Endothelial cell of umbilical vein (primary cell): ENCODE data around the gene CREBL2. TPM values are rescaled to one million over a fixed set of nuclear protein-coding genes. Genes with fewer than 3 reads are reported as not detected.
"Not testable (repeated sequence)": the region's sequence is repeated elsewhere in the genome, so short reads cannot be mapped to it uniquely, and the experiment has no call there.

ENCODE experiments used
- BruUV-seq: library from RNA; stranded (reverse); fragments of 400-500 nt; replicated peaks from 2 replicates; lab custom pipeline; 2021; lab: Mats Ljungman, UMichigan
- CTCF ChIA-PET: fragments of 300-600, 350-600 bp; sonication (Branson Sonifier 250); formaldehyde crosslinking; loops from one replicate; lab custom pipeline; 2021; ENCODE audit warnings: antibody characterized with exemption, inconsistent platforms; lab: Charles Lee
- POLR2A ChIA-PET: fragments of 300-600, 350-600 bp; sonication (Branson Sonifier 250); formaldehyde crosslinking; loops from one replicate; lab custom pipeline; 2021; ENCODE audit warnings: antibody characterized with exemption, inconsistent platforms; lab: Charles Lee
- DNase-seq: peaks from one replicate; pipeline ENCODE4 v3.0.0-alpha.2; 2011; ENCODE audit warnings: low read depth, low spot score
- FAIRE-seq: peaks from 2 replicates; lab custom pipeline; 2011; peaks lifted over from hg19 to GRCh38; lab: Jason Lieb, UNC
- H2AFZ ChIP-seq: 2 replicates; pipeline ENCODE4 v1.6.0; 2012; ENCODE audit warnings: low read depth, low read length, control low read depth, inconsistent platforms
- H3K27ac ChIP-seq: 2 replicates; pipeline ENCODE4 v1.5.1; 2011; ENCODE audit warnings: low read depth, mild to moderate bottlenecking, control low read depth, low read length, moderate library complexity; ENCODE audit not compliant: insufficient read depth
- H3K27me3 ChIP-seq, 2 experiments: 2 replicates each; pipeline versions ENCODE4 v1.6.0 to v1.6.1; 2011; ENCODE audit warnings: low read length in 2 of 2, mixed read lengths in 1 of 2; ENCODE audit not compliant: control insufficient read depth in 2 of 2, insufficient read depth in 2 of 2
- H3K36me3 ChIP-seq, 2 experiments: 2 replicates in 1 of 2; 3 replicates in 1 of 2; pipeline ENCODE4 v1.5.1; 2011; ENCODE audit warnings: low read length in 2 of 2, mild to moderate bottlenecking in 1 of 2, moderate library complexity in 1 of 2; ENCODE audit not compliant: control insufficient read depth in 2 of 2, insufficient read depth in 2 of 2; ENCODE audit errors: extremely low read depth in 1 of 2
- H3K4me1 ChIP-seq: 3 replicates; pipeline ENCODE4 v1.5.1; 2011; ENCODE audit warnings: mild to moderate bottlenecking, low read length; ENCODE audit not compliant: control insufficient read depth, insufficient read depth; ENCODE audit errors: extremely low read depth
- H3K4me2 ChIP-seq: 2 replicates; pipeline ENCODE4 v1.6.1; 2011; ENCODE audit warnings: low read length, control low read depth, mixed read lengths; ENCODE audit not compliant: insufficient read depth
- H3K4me3 ChIP-seq, 3 experiments: fragments of 200-600 bp in 1 of 3; sonication (generic), shearing (Covaris generic) in 1 of 3; replicated peaks in 1 of 3; 2 replicates each; pipeline ENCODE4 v1.5.1; 2011 to 2016; ENCODE audit warnings: control low read depth in 3 of 3, low read length in 3 of 3, mild to moderate bottlenecking in 2 of 3, inconsistent platforms in 1 of 3, low read depth in 1 of 3, moderate library complexity in 1 of 3; ENCODE audit not compliant: insufficient read depth in 1 of 3
- H3K79me2 ChIP-seq: 2 replicates; pipeline ENCODE4 v1.6.0; 2012; ENCODE audit warnings: low read length, inconsistent platforms; ENCODE audit not compliant: control insufficient read depth, insufficient read depth
- H3K9ac ChIP-seq: replicated peaks from 2 replicates; pipeline ENCODE3; 2011; ENCODE audit warnings: low read length, control low read depth; ENCODE audit not compliant: insufficient read depth; ENCODE audit errors: extremely low read depth
- H3K9me1 ChIP-seq: replicated peaks from 3 replicates; pipeline ENCODE4 v1.6.0; 2011; ENCODE audit warnings: mild to moderate bottlenecking, low read length; ENCODE audit not compliant: control insufficient read depth, insufficient read depth; ENCODE audit errors: extremely low read depth
- H3K9me3 ChIP-seq: replicated peaks from 2 replicates; pipeline ENCODE4 v1.5.1; 2012; ENCODE audit warnings: low read length, inconsistent platforms; ENCODE audit not compliant: control insufficient read depth, insufficient read depth
- H4K20me1 ChIP-seq: replicated peaks from 2 replicates; pipeline ENCODE3; 2011; ENCODE audit warnings: mild to moderate bottlenecking, low read length; ENCODE audit not compliant: control insufficient read depth, insufficient read depth; ENCODE audit errors: extremely low read depth
- FOS ChIP-seq: IDR thresholded peaks from 2 replicates; pipeline ENCODE4 v1.6.1; 2011; ENCODE audit warnings: mild to moderate bottlenecking, low read length, moderate library complexity, borderline replicate concordance; ENCODE audit not compliant: insufficient read depth
- JUN ChIP-seq: IDR thresholded peaks from 2 replicates; pipeline ENCODE4 v1.6.1; 2011; ENCODE audit warnings: borderline replicate concordance, low read depth; ENCODE audit not compliant: insufficient read length, insufficient read depth
- dilution Hi-C: fragments of 300-500 bp; cut with MboI; formaldehyde crosslinking; loops from one replicate; pipeline ENCODE4 v1.15.0; 2019; ENCODE audit warnings: low sequenced_read_pairs; ENCODE audit not compliant: extremely low pct_ligation_motif_present
- intact Hi-C: fragments of 100-400 bp; cut with micrococcal nuclease; formaldehyde crosslinking; loops from one replicate; pipeline ENCODE4 v1.10.0; 2022
- polyA plus RNA-seq, 4 experiments: library from polyadenylated mRNA; depleted of rRNA in 3 of 4; stranded (reverse) in 3 of 4; unstranded in 1 of 4; fragments of >200 nt; gene quantifications; 2 replicates each; pipeline versions ENCODE4 v1.2.1 to v1.2.3, GENCODE V29; 2011 to 2012; ENCODE audit warnings: missing spikeins in 1 of 4
- total RNA-seq: library from RNA; stranded (reverse); gene quantifications from 2 replicates; pipeline ENCODE4 v1.2.3, GENCODE V29; 2021

Gene CREBL2
- total and polyA plus RNA-seq, 2 donors (not counting 3 experiments of a cell fraction or from before 2014, with no cell fraction given) = 10.5 to 19.4 TPM

GRCh38 chr12:12564911-12565310 is 46.8 kb upstream of the CREBL2 start:
- dilution Hi-C loops (no loop called here), intact Hi-C loops (loop anchor here (1.0 to 5.0 kb wide), 6 partner anchors 91 to 483 kb away; partner anchors contain the start of gene CDKN1B)
- ChIA-PET CTCF (interaction anchor here (1.3 to 2.7 kb wide), 8 partner anchors 8 to 298 kb away, joined by 3 to 71 read pairs (median 7); partner anchors contain the start of gene LRP6), POLR2A (no interaction called here)
- BruUV-seq = no TSS peak
- H3K27ac ChIP-seq = no peak overlapping the region
- no peaks in the 10 kb centered on the region for H3K36me3 ChIP-seq
- TF ChIP-seq JUN (no peak), FOS (no peak)
- no peaks in the 10 kb centered on the region for H4K20me1 ChIP-seq
- peaks cover 0 to 8% of the 10 kb centered on the region in 2 experiments for H3K27me3 ChIP-seq
- DNase-seq (no peak), FAIRE-seq (no peak)
- H3K4me2 ChIP-seq = no peak overlapping the region
- peaks cover 18% of the 10 kb centered on the region for H3K4me1 ChIP-seq
- peaks cover 11% of the 10 kb centered on the region for H3K79me2 ChIP-seq
- no peak overlapping the region for H2AFZ ChIP-seq
- H3K9me1 ChIP-seq = no peaks in the 10 kb centered on the region
- no peaks in the 10 kb centered on the region for H3K9me3 ChIP-seq
- H3K4me3 ChIP-seq = no peak overlapping the region
- no peak overlapping the region for H3K9ac ChIP-seq

GRCh38 chr12:12565971-12566370 is 45.7 kb upstream of the CREBL2 start:
- CTCF ChIA-PET = not testable (repeated sequence)

More at GRCh38 chr12:12565971-12566370, 45.7 kb upstream of the CREBL2 start:
- H3K79me2 ChIP-seq, H3K4me3 ChIP-seq, H3K4me2 ChIP-seq, H4K20me1 ChIP-seq, H3K27me3 ChIP-seq, BruUV-seq, H3K4me1 ChIP-seq, POLR2A ChIA-PET, FAIRE-seq, intact Hi-C loops, H3K27ac ChIP-seq, H3K9me3 ChIP-seq, H2AFZ ChIP-seq, dilution Hi-C loops, DNase-seq, H3K36me3 ChIP-seq, H3K9me1 ChIP-seq, H3K9ac ChIP-seq: not testable (repeated sequence)
